NCI-H510A treated with DMSO at 0.1 percent for 48 hours (cell line): Measurements from ENCODE around the gene TACR1.
"Not testable (repeated sequence)": the region's sequence is repeated elsewhere in the genome, so short reads cannot be mapped to it uniquely, and the experiment has no call there.

Experiments used
- DNase-seq: peaks from one replicate; lab custom pipeline; 2025; lab: John Stamatoyannopoulos, UW

TACR1 gene

GRCh38 chr2:75146221-75146605, 53.1 kb downstream of the TACR1 start:
- DNase-seq: not testable (repeated sequence)

DNA sequence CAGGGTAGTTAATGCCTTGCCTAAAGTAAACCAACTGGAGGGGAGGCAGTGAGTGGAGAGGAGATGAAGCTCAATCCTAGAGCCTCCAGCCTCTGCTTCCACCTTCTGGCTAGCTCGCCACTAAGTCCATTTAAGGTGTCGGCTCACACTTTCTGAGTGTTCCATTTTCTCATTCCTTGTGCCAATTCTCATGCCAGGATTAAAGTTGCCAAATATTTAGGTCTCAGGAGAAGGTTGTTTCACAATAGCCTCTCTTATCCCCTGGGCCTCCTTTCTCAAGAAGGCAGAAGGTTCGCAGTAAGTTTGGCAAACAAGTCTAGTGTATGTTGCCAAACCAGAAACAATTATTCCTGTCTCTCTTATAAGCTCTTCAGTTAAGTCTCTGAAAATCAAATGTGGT, 57.2 kb downstream of the TACR1 start:
- DNase-seq: no peak

GRCh38 chr2:75140288-75140687, 59.0 kb downstream of the TACR1 start:
- peak; percentile 29 for DNase-seq

DNA sequence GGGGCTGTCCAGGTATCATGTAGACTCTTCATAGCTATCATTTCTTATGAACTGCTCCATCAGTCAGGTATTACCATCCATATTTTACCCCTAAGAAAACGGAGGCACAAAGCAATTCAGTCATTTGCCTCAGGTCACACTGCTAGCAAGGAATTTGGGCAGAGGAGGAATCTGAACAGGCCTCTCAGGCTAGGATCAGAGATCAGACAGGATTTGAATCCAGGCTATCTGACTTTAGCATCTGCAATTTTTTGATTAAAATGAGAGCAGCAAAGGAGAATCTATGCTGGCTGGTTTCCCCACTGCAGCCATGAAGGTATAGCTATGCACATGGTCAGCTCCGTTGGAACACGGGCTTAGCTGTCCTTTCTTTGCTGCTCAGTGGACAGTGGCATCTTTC, 60.1 kb downstream of the TACR1 start:
- no peak for DNase-seq

DNA sequence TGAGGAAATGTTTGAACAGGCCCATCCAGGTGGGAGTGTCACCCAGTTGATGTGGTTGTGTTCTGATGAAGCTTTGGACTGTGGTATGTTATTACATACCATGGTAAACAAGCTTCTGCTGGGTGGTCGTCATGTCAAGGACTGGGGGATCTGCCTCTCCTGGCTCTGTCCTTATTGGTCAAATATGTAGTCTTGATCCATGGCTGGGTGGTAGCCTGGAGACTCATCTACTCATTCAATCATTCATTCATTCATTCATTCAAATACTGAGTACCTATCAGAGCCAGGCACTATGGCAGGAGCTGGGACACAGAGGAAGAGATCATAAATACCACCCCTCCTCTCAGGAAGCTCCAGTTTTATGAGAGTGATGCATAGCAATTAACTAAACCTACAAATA, 60.8 kb downstream of the TACR1 start:
- no peak for DNase-seq

DNA sequence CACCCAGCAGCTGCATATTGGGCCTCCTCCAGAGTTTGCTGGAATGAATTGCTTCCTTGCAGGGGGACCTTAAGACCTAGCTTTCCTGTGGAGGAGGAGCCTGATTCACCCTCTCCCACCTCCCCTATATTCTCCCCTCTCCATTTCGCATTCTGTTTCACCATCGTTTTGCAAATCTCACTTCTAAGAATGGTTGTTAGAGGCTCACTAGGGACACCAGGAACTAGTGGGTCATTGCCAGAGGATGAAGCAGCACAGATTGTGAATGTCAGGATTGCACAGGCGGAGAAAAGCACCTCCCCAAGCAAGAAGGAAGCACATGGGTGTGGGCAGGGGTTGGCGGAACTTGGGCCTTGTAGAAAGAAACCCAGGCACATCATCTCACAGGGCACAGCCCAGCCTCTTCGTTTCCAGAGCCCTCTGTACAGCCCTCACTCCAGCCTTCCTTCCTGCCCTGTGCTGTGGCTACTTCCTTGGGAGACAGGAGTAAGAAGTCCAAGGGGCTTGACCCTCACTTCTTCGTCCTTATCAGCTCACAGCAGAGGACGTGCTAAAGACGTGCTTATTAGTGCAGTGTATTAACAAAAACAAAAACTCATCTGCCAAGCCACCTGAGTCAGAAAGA, 63.4 kb downstream of the TACR1 start:
- DNase-seq: no peak

- DNase-seq: no peak
Measured at GRCh38 chr2:75134860-75135259, 64.5 kb downstream of the TACR1 start.

DNA sequence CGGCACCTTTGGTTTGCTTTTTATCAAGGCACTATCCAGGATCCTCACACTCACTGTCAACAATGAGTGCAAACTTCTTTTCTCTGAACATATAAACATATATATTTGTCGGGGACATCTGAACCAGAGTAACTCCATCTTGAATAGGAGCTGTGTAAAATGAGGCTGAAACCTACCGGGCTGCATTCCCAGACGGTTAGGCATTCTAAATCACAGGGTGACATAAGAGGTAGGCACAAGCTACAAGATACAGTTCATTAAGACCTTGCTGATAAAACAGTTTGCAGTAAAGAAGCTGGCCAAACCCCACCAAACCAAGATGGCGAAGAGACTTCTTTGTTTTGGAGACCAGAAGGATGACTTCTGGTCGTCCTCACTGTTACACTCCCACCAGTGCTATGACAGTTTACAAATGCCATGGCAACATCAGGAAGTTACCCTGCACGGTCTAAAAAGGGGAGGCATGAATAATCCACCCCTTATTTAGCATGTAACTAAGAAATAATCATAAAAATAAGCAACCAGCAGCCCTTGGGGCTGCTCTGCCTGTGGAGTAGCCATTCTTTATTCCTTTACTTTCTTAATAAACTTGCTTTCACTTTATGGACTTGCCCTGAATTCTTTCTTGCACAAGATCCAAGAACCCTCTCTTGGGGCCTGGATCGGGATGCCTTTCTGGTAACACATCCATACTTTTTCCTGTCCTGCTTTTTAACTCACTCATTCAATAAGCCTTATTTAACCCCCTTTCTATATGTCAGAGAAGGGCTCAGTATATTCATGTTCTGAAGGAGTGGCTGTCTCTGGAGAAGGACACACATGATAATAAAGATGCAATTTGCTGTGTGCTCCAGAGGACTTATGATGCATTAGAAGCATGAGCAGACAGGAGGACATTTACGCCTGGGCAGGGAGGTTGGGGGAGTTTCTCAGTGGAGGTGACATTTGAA, 65.4 kb downstream of the TACR1 start:
- DNase-seq: no peak

GRCh38 chr2:75130171-75130570, 69.1 kb downstream of the TACR1 start:
- peak; percentile 14 for DNase-seq

GRCh38 chr2:75123876-75124275, 75.4 kb downstream of the TACR1 start:
- no peak for DNase-seq

DNA sequence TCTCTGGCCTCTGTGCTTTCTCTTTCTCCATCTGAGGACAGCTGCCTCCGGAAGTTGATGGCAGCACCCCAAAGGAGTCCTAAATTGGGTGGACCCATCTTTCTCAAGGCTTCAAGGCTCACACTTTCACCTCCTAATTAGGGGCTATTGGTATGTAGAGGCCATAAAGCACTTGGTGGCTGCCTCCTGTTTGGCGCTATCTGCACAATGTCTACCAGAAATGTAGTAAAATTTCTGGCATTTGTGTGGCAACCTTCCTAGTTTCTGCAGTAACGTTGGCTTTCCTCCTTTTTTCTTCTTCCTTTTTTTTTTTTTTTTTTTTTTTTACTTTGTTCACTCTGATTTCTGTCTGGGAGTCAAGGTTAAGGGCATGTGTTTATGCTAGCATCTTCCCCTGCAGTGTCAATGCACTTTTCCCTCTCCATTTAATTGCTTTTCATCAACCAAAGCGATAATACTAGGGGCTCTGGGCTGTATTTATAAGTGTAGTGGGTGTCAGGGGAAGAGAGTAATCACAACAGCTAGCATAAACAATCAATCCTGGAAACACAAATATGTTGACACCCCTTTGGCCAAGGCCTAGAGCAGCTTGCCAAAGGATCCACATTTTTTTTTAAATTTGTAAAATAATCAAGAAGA, 86.0 kb downstream of the TACR1 start:
- no peak for DNase-seq

DNA sequence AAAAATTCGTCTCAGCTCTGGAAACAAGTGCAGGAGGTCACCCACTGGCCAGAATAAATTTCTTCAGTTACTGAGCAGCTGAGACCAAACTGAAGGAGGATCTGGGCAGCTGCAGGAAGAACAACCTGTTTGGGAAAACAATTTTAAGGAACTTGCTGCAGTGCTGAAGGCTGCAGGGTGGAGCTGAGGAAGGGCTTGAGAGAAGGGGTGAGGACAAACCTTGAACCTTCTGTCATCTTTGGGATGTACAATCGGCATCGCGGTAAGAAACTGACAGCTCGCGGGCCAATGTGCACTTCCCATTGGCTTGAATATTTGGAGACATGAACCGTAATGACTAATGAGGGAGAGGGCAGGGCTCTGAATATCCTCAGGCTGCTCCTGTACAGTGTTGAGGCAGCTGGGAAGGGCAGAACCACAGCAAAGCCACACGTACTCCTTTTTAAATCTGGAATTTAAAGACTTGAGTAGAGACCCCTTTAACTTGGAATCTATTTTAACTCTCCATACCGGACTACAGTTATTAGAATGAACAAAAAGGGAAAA, 90.3 kb downstream of the TACR1 start:
- no peak for DNase-seq

GRCh38 chr2:75102011-75102410, 97.3 kb downstream of the TACR1 start:
- no peak for DNase-seq

DNA sequence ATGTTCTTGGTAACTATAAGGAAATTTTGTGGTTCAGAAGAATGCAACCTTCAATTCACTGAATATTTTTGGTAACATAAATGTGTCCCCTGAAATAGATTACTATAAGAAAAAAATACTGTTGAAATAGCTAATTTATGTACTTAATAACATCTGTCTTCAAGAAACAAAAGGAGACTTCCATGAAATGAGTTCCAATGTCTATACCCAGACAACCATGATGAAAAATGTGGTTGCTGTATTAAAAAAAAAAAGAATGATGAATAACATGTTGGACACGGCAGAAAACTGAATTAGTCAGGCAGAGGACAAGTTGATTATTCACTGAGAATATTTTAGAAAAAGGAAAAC, 98.5 kb downstream of the TACR1 start:
- DNase-seq: no peak

- DNase-seq: peak; percentile 93
Measured at GRCh38 chr2:75100011-75100800, 99.1 kb downstream of the TACR1 start.

- DNase-seq: no peak
Measured at GRCh38 chr2:75099521-75099922, 99.8 kb downstream of the TACR1 start.

GRCh38 chr2:75098856-75099255, 100.5 kb downstream of the TACR1 start:
- DNase-seq: peak; percentile 24

DNA sequence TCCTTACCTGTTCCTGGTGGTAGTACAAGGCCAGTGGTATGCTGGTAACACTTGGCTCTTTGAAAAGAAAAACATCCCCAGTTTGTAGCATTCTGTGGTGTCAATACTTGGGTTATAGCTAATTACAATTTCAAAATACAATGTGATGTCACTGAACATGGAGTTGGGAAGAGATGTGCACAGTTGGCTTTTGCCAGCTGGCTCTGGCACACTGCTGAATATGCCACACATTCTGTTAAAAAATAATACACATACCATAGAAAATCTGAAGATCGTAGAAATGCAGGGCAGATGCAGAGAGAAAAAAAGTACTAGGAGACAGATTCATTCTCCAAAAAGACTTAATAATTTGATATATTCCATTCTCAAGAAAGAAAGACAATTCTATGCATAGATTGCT, 101.5 kb downstream of the TACR1 start:
- no peak for DNase-seq

- DNase-seq: no peak
Measured at GRCh38 chr2:75094405-75094804, 104.9 kb downstream of the TACR1 start.

DNA sequence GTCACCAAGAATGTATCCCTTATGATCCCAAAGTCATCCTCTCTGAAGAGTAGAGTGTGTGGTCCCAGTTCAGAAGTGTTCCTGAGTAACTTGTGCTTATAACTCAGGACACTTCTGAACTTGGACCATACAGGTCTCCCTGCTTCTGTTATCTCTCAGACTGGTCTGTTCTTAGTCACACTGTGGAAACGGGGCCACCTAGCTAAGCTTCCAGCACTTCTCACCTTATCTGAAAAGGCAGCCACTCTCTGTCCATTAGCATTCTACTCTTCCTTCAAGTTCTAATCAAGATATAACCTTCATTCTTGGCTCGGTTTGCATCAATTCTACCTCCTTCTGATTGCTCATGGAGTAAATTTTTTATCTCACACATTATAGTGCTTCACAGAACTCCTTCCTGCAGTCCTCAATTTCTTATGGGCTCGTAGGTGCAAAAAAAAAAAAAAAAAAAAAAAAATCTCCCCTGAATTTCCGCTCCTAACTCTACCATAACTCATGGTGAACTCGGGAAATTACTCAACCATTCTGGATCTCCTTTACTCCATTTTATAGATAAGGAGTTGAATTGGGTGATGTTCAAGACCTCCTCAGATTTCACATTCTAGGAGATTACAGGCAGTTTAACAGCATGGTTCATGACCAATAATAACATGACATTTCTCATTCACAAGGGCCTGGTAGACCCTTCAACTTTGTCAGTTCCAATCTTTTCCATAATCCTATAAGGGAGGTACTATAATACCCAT, 108.4 kb downstream of the TACR1 start:
- DNase-seq: no peak

DNA sequence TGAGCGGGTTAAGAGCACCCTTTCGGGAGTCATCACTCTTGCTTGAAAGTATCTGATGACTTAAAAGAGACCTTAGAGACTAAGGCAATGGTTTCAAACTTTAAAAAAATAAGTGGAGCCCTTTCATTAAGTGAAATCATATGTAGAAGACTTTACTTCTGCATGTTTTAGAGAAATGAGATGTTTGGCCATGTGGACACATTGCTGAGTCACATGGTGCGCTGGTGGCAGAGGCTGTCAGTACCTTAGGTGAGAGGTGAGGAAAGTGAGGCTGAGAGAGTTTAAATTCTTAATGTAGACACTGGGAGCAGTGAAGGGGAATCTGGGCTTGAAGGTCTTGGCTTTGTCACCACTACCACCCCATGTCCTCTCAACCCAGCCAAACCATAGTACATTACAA, 109.8 kb downstream of the TACR1 start:
- no peak for DNase-seq
